HepG2 (cell line): Measurements from ENCODE around the gene SIRT7. TPM values are rescaled to one million over a fixed set of nuclear protein-coding genes. Genes with fewer than 3 reads are reported as not detected.

ENCODE experiments used
- BATF2 ChIP-seq: sonication (generic); formaldehyde crosslinking; IDR thresholded peaks from 2 replicates; pipeline ENCODE4 v1.8.0; 2022; ENCODE audit warnings: mild to moderate bottlenecking, missing genetic modification reagents, moderate library complexity
- BCL3 ChIP-seq: sonication (generic); formaldehyde crosslinking; IDR thresholded peaks from 2 replicates; pipeline ENCODE4 v1.5.1; 2020; ENCODE audit warnings: mild to moderate bottlenecking, missing genetic modification reagents, moderate library complexity
- ETV5 ChIP-seq: IDR thresholded peaks from 2 replicates; pipeline ENCODE4 v1.6.1; 2018; ENCODE audit warnings: missing biosample characterization, missing genetic modification reagents, inconsistent platforms, borderline replicate concordance
- FOSL2 ChIP-seq: sonication (generic); formaldehyde crosslinking; IDR thresholded peaks from 2 replicates; pipeline ENCODE4 v1.4.0; 2020; ENCODE audit warnings: missing genetic modification reagents
- HNRNPLL ChIP-seq: fragments of 200-400 bp; formaldehyde crosslinking; IDR thresholded peaks from 2 replicates; pipeline ENCODE4 v1.6.1; 2017; ENCODE audit warnings: mild to moderate bottlenecking, low read depth, low read length; ENCODE audit not compliant: poor library complexity, severe bottlenecking
- HNRNPUL1 ChIP-seq: fragments of 200-400 bp; formaldehyde crosslinking; IDR thresholded peaks from 2 replicates; pipeline ENCODE4 v1.6.1; 2017; ENCODE audit warnings: low read depth, mild to moderate bottlenecking, low read length, moderate library complexity
- JARID2 ChIP-seq: sonication (generic); formaldehyde crosslinking; IDR thresholded peaks from 2 replicates; pipeline ENCODE4 v1.8.1; 2023; ENCODE audit warnings: missing genetic modification reagents, inconsistent platforms; ENCODE audit not compliant: insufficient replicate concordance
- KDM4B ChIP-seq: sonication (generic); formaldehyde crosslinking; IDR thresholded peaks from 2 replicates; pipeline ENCODE4 v1.4.0; 2020; ENCODE audit warnings: missing genetic modification reagents
- KDM5B ChIP-seq: sonication (generic); formaldehyde crosslinking; IDR thresholded peaks from 2 replicates; pipeline ENCODE4 v1.4.0; 2020; ENCODE audit warnings: missing genetic modification reagents, mild to moderate bottlenecking, borderline replicate concordance
- KLF16 ChIP-seq, 2 experiments: sonication (generic) in 1 of 2; formaldehyde crosslinking in 1 of 2; IDR thresholded peaks; 2 replicates each; pipeline versions ENCODE4 v1.6.1 to v1.8.0; 2016 to 2023; ENCODE audit warnings: missing genetic modification reagents in 2 of 2, missing compliant biosample characterization in 1 of 2
- NFAT5 ChIP-seq: sonication (generic); formaldehyde crosslinking; IDR thresholded peaks from 2 replicates; pipeline ENCODE4 v1.4.0; 2020; ENCODE audit warnings: missing genetic modification reagents
- PHF5A ChIP-seq: IDR thresholded peaks from one replicate; pipeline ENCODE4 v1.6.1; 2018; ENCODE audit warnings: low read depth, missing genetic modification reagents; ENCODE audit not compliant: unreplicated experiment
- POGZ ChIP-seq: sonication (generic); formaldehyde crosslinking; IDR thresholded peaks from 2 replicates; pipeline ENCODE4 v1.4.0; 2020; ENCODE audit warnings: mild to moderate bottlenecking, missing genetic modification reagents
- POLR2AphosphoS2 ChIP-seq: IDR thresholded peaks from 2 replicates; pipeline ENCODE4 v1.6.1; 2011; ENCODE audit warnings: low read depth, low read length, improper control_type of control experiment
- RBM39 ChIP-seq: fragments of 200-400 bp; formaldehyde crosslinking; IDR thresholded peaks from one replicate; pipeline ENCODE4 v1.6.1; 2018; ENCODE audit warnings: antibody characterized with exemption, mild to moderate bottlenecking, low read depth, low read length; ENCODE audit not compliant: poor library complexity, severe bottlenecking
- RNF2 ChIP-seq: fragments of 450-650 bp; conservative IDR thresholded peaks from 2 replicates; pipeline ENCODE4 v1.6.1; 2016; ENCODE audit warnings: low read depth
- STAT5B ChIP-seq: sonication (generic); formaldehyde crosslinking; IDR thresholded peaks from 2 replicates; pipeline ENCODE4 v1.4.0; 2020; ENCODE audit warnings: missing genetic modification reagents
- ZKSCAN8 ChIP-seq: IDR thresholded peaks from 2 replicates; pipeline ENCODE4 v1.6.1; 2016; ENCODE audit warnings: borderline replicate concordance, missing genetic modification reagents, missing compliant biosample characterization
- ZNF34 ChIP-seq: sonication (generic); formaldehyde crosslinking; IDR thresholded peaks from 2 replicates; pipeline ENCODE4 v1.4.0; 2020; ENCODE audit warnings: mild to moderate bottlenecking, missing genetic modification reagents, borderline replicate concordance
- ZNF737 ChIP-seq: sonication (generic); formaldehyde crosslinking; IDR thresholded peaks from 2 replicates; pipeline ENCODE4 v1.5.0; 2020; ENCODE audit warnings: missing genetic modification reagents, mild to moderate bottlenecking, borderline replicate concordance
- ZNF788 ChIP-seq: sonication (generic); formaldehyde crosslinking; IDR thresholded peaks from 2 replicates; pipeline ENCODE4 v1.5.0; 2020; ENCODE audit warnings: mild to moderate bottlenecking, missing genetic modification reagents, borderline replicate concordance
- polyA plus RNA-seq, 8 experiments: library from polyadenylated mRNA; depleted of rRNA in 3 of 8; stranded (reverse) in 7 of 8; unstranded in 1 of 8; fragments of >200 nt; fragmentation: Illumina TruSeq in 4 of 8; extraction: Trizol in 4 of 8; gene quantifications; 2 replicates each; pipeline versions ENCODE4 v1.2.1 to v1.2.3, GENCODE V29; 2011 to 2016; ENCODE audit warnings: low read depth in 4 of 8, missing spikeins in 1 of 8, mixed read lengths in 1 of 8; ENCODE audit not compliant: insufficient read depth in 1 of 8
- total RNA-seq, 5 experiments: library from RNA; depleted of rRNA; stranded (reverse); fragments of >200 nt; fragmentation: Illumina TruSeq; extraction: Trizol; gene quantifications; 2 replicates each; pipeline ENCODE4 v1.2.3, GENCODE V29; 2016; ENCODE audit warnings: low read depth in 1 of 5

The SIRT7 gene
- total and polyA plus RNA-seq, 2 of the 13 experiments (the other 11 are each of a cell fraction or from before 2014, with no cell fraction given) = 8.3 to 24.8 TPM

- TF ChIP-seq NFAT5 (CRISPR knock-in tag) = no peak
- no peak for TF ChIP-seq STAT5B (CRISPR knock-in tag)
- no peak; a peak in 1 of 4 replicates for TF ChIP-seq KLF16 (CRISPR knock-in tag; IDR thresholded peaks at IDR 0.05)
- no peak for TF ChIP-seq POGZ (CRISPR knock-in tag)
- no peak for TF ChIP-seq ZNF737 (CRISPR knock-in tag)
- TF ChIP-seq ZNF788 (CRISPR knock-in tag) = 0 out of 2 replicates have a peak, but pooled peaks have one; percentile 29
- TF ChIP-seq ZKSCAN8 (CRISPR knock-in tag) = no peak; the same call in 1 of the 2 replicates
- TF ChIP-seq POLR2AphosphoS2 = no peak
- TF ChIP-seq JARID2 (CRISPR knock-in tag) = no peak
- TF ChIP-seq RBM39 = no peak
- no peak for TF ChIP-seq KDM4B (CRISPR knock-in tag)
- peak; percentile 94 for TF ChIP-seq HNRNPLL
- TF ChIP-seq PHF5A = no peak
- TF ChIP-seq ETV5 (CRISPR knock-in tag) = peak; percentile 66; the same call in 1 of the 2 replicates
- TF ChIP-seq BATF2 (CRISPR knock-in tag) = 0 out of 2 replicates have a peak, but pooled peaks have one; percentile 32
- 0 out of 2 replicates have a peak, but pooled peaks have one; percentile 29 for TF ChIP-seq RNF2
- TF ChIP-seq KDM5B = no peak
- TF ChIP-seq HNRNPUL1 = no peak
- 0 out of 2 replicates have a peak, but pooled peaks have one; percentile 4 for TF ChIP-seq FOSL2 (CRISPR knock-in tag)
- TF ChIP-seq BCL3 = 0 out of 2 replicates have a peak, but pooled peaks have one; percentile 3
- TF ChIP-seq ZNF34 = no peak
These were observed at the start of gene SIRT7 (continued) for GRCh38 chr17:81917565-81918332.
